GM18951 (cell line): ENCODE results near the gene SIGLEC1.

Source experiments
- POLR2A ChIP-seq: IDR thresholded peaks from 4 replicates; pipeline ENCODE4 v1.6.1; 2011; ENCODE audit warnings: mild to moderate bottlenecking; ENCODE audit not compliant: insufficient read length, insufficient read depth; ENCODE audit errors: extremely low read depth
- in situ Hi-C: fragments of 300-500 bp; cut with MboI; formaldehyde crosslinking; loops from one replicate; pipeline ENCODE4 v1.12.0; 2022; ENCODE audit warnings: low sequenced_read_pairs, mixed read lengths, inconsistent platforms; ENCODE audit not compliant: unreplicated experiment

SIGLEC1 gene

DNA sequence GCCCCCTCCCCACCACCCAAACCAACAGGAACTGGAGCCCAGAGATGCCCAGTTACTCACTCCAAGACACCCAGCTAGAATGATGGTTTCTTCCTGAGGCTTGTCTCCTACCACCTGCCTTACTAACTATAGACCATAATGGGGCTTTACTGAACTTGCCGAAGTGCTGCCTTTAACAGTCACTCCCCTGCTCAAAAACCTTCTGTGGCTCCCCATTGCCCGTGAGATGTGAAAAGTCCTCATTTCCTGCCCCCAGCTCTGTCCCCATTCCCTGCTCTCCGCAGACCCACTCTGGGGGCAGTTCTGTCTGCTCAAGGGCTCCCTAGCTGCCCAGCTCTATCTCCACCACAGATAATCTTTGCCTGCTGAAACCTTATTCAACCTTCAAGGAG, 4.9 kb downstream of the SIGLEC1 start:
- no peak for TF ChIP-seq POLR2A
- in situ Hi-C loops, result no loop called here

DNA sequence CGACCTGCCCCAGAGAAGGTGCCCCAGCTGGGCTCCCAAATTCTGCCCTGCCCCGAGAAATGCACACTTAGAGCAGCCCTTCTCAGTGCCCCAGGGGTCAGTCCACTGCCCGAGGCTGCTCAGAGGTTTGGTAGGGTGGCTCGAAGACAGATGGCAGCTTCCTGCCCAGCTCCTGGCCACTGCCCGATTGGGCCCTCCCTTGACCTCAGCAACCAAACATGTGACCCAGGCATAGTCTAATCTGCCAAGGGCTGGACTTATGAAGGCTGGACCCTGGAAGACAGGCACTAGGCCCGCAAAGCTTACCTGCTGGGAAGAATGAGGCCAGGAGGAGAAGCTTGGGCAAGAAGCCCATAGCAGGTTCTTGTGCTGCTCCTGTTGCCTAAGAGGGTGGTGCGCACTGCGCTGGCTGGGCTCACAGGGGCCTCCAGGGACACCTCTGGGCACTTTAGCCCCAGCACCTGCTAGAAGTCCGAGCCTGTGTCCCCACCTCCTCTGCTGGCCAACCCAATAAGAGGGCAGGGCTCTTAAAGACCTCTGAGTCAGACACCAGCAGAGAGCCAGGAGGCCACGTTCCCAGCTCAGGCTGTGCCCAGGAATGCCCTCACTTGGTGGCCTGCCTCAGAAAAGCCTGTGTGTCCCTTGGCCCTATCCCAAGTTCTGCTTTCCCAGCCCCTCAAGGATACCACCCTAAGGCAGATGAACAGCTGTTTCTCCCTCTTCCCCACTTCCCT, 5.5 kb downstream of the SIGLEC1 start:
- in situ Hi-C loops, result no loop called here

GRCh38 chr20:3705970-3706739, 6.2 kb downstream of the SIGLEC1 start:
- TF ChIP-seq POLR2A, result no peak
- in situ Hi-C loops, result no loop called here

More for the DNA sequence above, 5.5 kb downstream of the SIGLEC1 start:
- TF ChIP-seq POLR2A, result no peak

DNA sequence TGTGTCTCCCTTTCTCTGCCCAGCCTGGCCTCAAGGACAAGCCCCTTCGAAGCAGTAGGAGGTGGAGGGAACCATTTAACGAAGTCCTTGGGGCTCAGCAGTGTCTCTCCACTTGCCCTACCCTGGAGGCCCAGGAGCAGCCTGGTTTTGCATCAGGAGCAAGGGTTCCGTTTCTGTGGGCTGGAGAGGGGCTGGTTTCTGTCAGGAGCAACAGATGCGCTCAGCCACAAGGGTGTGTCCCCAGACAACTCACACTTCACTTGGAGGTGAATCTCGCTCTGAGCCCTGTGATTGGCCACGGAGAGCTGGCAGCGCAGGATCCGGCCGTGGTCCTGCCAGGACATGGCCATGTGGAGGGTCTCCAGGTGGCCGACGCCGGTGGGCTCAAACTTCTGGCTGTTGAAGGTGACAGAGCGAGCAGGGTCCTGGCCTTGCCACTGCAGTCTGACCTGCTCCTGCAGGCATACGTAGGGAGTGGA, 6.9 kb downstream of the SIGLEC1 start:
- in situ Hi-C loops, result no loop called here
- no peak for TF ChIP-seq POLR2A

DNA sequence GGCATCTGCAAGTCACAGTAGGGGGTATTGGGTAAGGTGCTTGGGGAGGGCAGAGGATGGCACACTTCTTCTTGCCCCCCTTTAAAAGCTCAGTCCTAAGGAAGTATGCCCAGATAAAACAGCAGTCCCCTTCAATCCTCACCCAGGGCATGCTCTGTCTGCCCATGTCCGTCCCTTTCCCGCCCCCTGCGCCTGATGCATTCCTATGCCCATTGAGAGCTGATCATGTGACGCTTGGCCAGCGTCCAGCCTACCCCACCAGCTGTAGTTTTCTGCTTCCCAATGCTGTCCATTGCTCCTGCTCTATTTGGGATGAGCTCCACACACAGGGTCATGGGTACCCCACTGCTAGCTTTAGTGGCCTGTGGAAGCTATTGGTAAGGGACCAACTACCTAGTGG, 8.3 kb downstream of the SIGLEC1 start:
- in situ Hi-C loops, result no loop called here
- TF ChIP-seq POLR2A, result no peak

DNA sequence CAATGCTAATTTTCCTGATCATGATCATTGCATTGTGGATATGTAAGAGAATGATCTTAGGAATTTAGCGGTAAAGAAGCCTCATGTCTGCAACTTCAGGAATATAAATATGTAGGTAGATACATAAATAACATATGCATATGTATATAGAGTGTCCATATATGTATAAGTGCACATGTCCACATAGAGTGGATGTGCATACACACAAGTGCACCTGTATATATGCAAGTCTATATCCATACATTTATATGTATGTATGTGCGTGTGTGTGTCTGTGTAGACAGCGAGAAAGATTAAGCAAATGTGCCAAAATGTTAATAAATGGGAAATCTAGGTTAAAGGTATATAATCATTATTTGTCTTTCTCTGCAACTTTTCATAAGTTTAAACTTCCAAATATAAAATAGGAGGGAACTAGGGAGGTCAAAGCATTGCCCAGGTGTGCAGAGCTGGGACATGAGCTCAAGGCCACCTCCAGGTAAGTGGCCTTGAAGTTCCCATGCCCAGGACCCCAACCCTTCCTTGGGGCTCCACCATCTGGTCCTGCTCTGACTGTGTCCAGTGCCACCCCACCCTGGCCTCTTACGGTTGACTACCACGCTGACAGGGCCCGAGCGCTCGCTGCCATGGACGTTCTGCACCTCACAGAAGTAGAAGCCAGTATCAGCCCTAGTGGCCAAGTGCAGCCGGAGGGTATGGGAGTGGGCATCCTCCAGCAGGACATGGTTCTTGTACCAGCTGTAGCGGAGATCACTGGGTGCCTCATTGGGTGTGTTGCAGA, 9.6 kb downstream of the SIGLEC1 start:
- in situ Hi-C loops, result no loop called here

GRCh38 chr20:3701061-3701998, 11.1 kb downstream of the SIGLEC1 start:
- no peak for TF ChIP-seq POLR2A
- in situ Hi-C loops, result no loop called here

More for the DNA sequence above, 9.6 kb downstream of the SIGLEC1 start:
- no peak for TF ChIP-seq POLR2A

GRCh38 chr20:3699037-3699436, 13.4 kb downstream of the SIGLEC1 start:
- no peak for TF ChIP-seq POLR2A
- in situ Hi-C loops, result no loop called here

GRCh38 chr20:3698591-3699001, 13.8 kb downstream of the SIGLEC1 start:
- in situ Hi-C loops, result no loop called here
- no peak for TF ChIP-seq POLR2A

- in situ Hi-C loops, result no loop called here
- no peak for TF ChIP-seq POLR2A
Measured at GRCh38 chr20:3697588-3698305, 14.7 kb downstream of the SIGLEC1 start.

DNA sequence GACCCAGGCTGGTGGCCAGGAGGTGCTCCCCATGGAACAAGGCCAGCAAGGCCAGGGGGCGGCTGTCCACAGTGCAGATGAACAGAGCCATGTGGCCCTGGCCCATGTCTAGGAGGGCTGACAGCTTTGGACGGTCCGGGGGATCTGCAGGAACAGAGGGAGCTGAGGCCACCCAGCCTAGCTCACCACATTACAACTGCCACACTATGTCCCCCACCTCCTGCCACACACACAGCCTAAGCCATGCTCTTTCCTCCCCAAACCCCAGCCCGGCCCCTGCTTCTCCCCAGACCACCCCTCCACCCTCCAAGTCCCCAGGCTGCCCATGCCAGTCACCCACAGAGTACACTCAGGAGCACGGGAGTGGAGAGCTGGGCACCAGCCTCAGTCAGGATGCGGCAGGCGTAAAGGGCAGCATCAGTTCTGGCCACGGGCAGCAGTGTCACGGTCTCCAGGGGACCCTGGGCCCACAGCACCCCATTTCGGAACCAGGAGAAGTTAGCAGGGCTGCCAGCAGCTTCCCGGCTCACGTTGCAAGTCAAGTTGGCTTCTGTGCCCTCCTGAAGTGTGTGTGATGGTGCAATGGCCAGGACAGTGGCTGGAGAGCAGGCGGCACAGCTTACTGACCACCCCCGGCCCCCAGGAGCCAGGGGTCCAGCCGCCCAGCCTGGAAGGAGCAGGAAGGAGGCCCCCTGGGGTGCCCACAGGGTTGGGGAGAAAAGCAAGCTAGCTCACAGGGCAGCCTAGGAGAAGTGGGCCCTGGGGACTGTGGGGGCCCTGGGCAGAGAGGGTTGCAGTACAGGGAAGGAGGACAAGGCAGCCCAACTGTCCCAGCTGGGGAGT, 15.4 kb downstream of the SIGLEC1 start:
- in situ Hi-C loops, result no loop called here

DNA sequence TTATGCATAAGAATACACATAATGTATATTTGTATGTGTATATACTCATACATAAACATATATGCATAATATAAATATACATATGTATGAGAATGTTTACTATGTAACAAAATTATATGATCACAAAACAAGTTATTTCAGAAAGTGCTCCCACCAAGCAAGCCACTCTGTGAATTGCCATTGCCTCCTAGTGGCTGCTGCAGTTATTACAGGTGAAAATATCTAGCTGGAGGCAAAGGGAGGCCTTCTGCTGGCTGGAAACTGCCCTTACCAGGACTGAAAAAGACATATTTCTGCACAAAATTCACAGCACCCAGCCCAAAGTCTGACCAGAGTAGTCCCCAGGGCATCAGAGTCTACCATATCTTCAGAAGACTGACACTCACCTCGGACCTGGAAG, 16.2 kb downstream of the SIGLEC1 start:
- in situ Hi-C loops, result no loop called here
- TF ChIP-seq POLR2A, result no peak

More for the DNA sequence above, 15.4 kb downstream of the SIGLEC1 start:
- no peak for TF ChIP-seq POLR2A
